HepG2 (cell line): ENCODE measurements around the gene TOPBP1. TPM values are rescaled to one million over a fixed set of nuclear protein-coding genes. Genes with fewer than 3 reads are reported as not detected.

Experiments used
- ARNT2 ChIP-seq: sonication (generic); formaldehyde crosslinking; IDR thresholded peaks from 2 replicates; pipeline ENCODE4 v1.8.0; 2022; ENCODE audit warnings: mild to moderate bottlenecking, low read depth, missing genetic modification reagents, moderate library complexity
- ATF6 ChIP-seq: sonication (generic); formaldehyde crosslinking; conservative IDR thresholded peaks from 2 replicates; pipeline ENCODE4 v1.4.0; 2020; ENCODE audit warnings: missing genetic modification reagents
- EEA1 ChIP-seq: sonication (generic); formaldehyde crosslinking; IDR thresholded peaks from 2 replicates; pipeline ENCODE4 v1.5.1; 2020; ENCODE audit warnings: mild to moderate bottlenecking, missing genetic modification reagents, borderline replicate concordance
- HNRNPLL ChIP-seq: fragments of 200-400 bp; formaldehyde crosslinking; IDR thresholded peaks from 2 replicates; pipeline ENCODE4 v1.6.1; 2017; ENCODE audit warnings: mild to moderate bottlenecking, low read depth, low read length; ENCODE audit not compliant: poor library complexity, severe bottlenecking
- KAT2B ChIP-seq: fragments of 150-350 bp; IDR thresholded peaks from 2 replicates; pipeline ENCODE4 v1.6.1; 2014; ENCODE audit warnings: low read depth, low read length, borderline replicate concordance
- KAT8 ChIP-seq: IDR thresholded peaks from 2 replicates; pipeline ENCODE4 v1.6.1; 2016; ENCODE audit warnings: missing genetic modification reagents, missing compliant biosample characterization
- MED8 ChIP-seq: sonication (generic); formaldehyde crosslinking; IDR thresholded peaks from 2 replicates; pipeline ENCODE4 v1.8.1; 2023; ENCODE audit warnings: mild to moderate bottlenecking, missing genetic modification reagents; ENCODE audit not compliant: insufficient replicate concordance
- MIER3 ChIP-seq: IDR thresholded peaks from 2 replicates; pipeline ENCODE4 v1.6.1; 2016; ENCODE audit warnings: missing compliant biosample characterization, borderline replicate concordance
- MTA3 ChIP-seq: sonication (generic); formaldehyde crosslinking; IDR thresholded peaks from 2 replicates; pipeline ENCODE4 v1.4.0; 2020; ENCODE audit warnings: missing genetic modification reagents
- NAIF1 ChIP-seq: sonication (generic); formaldehyde crosslinking; IDR thresholded peaks from 2 replicates; pipeline ENCODE4 v1.5.0; 2020; ENCODE audit warnings: mild to moderate bottlenecking, missing genetic modification reagents, borderline replicate concordance
- NFKB2 ChIP-seq: sonication (generic); formaldehyde crosslinking; IDR thresholded peaks from 2 replicates; pipeline ENCODE4 v1.4.0; 2020; ENCODE audit warnings: missing genetic modification reagents, borderline replicate concordance
- NR2C2 ChIP-seq: sonication (generic); formaldehyde crosslinking; IDR thresholded peaks from 2 replicates; pipeline ENCODE4 v1.4.0; 2020; ENCODE audit warnings: missing genetic modification reagents, mild to moderate bottlenecking, moderate library complexity, borderline replicate concordance
- NRL ChIP-seq: sonication (generic); formaldehyde crosslinking; IDR thresholded peaks from 2 replicates; pipeline ENCODE4 v1.5.0; 2020; ENCODE audit warnings: missing genetic modification reagents, mild to moderate bottlenecking, moderate library complexity, borderline replicate concordance
- PCBP1 ChIP-seq: fragments of 200-400 bp; formaldehyde crosslinking; IDR thresholded peaks from 2 replicates; pipeline ENCODE4 v1.6.1; 2017; ENCODE audit warnings: mild to moderate bottlenecking, low read depth, low read length, borderline replicate concordance
- PTBP1 ChIP-seq: fragments of 200-400 bp; formaldehyde crosslinking; IDR thresholded peaks from 2 replicates; pipeline ENCODE4 v1.6.1; 2018; ENCODE audit warnings: low read length, low read depth; ENCODE audit not compliant: poor library complexity, severe bottlenecking
- RCOR2 ChIP-seq: IDR thresholded peaks from 2 replicates; pipeline ENCODE4 v1.6.1; 2016; ENCODE audit warnings: missing biosample characterization, missing genetic modification reagents
- SALL1 ChIP-seq: sonication (generic); formaldehyde crosslinking; IDR thresholded peaks from 2 replicates; pipeline ENCODE4 v1.8.0; 2022; ENCODE audit warnings: mild to moderate bottlenecking, missing genetic modification reagents
- SUZ12 ChIP-seq: fragments of 150-350 bp; IDR thresholded peaks from 2 replicates; pipeline ENCODE4 v1.6.1; 2014; ENCODE audit warnings: low read depth, low read length
- THRA ChIP-seq: sonication (generic); formaldehyde crosslinking; IDR thresholded peaks from 2 replicates; pipeline ENCODE4 v1.4.0; 2020; ENCODE audit warnings: missing genetic modification reagents, borderline replicate concordance
- ZBTB34 ChIP-seq: sonication (generic); formaldehyde crosslinking; IDR thresholded peaks from 2 replicates; pipeline ENCODE4 v1.8.0; 2022; ENCODE audit warnings: mild to moderate bottlenecking, missing genetic modification reagents
- ZFP41 ChIP-seq: sonication (generic); formaldehyde crosslinking; IDR thresholded peaks from 2 replicates; pipeline ENCODE4 v1.4.0; 2020; ENCODE audit warnings: mild to moderate bottlenecking, missing genetic modification reagents, borderline replicate concordance
- ZNF225 ChIP-seq: sonication (generic); formaldehyde crosslinking; IDR thresholded peaks from 2 replicates; pipeline ENCODE4 v1.4.0; 2020; ENCODE audit warnings: mild to moderate bottlenecking, missing genetic modification reagents
- ZNF460 ChIP-seq: sonication (generic); formaldehyde crosslinking; IDR thresholded peaks from 2 replicates; pipeline ENCODE4 v1.5.1; 2020; ENCODE audit warnings: missing genetic modification reagents, mild to moderate bottlenecking, borderline replicate concordance
- ZNF703 ChIP-seq: sonication (generic); formaldehyde crosslinking; IDR thresholded peaks from 2 replicates; pipeline ENCODE4 v1.5.1; 2020; ENCODE audit warnings: missing genetic modification reagents, mild to moderate bottlenecking, moderate library complexity, borderline replicate concordance
- ZNF749 ChIP-seq: sonication (generic); formaldehyde crosslinking; IDR thresholded peaks from 2 replicates; pipeline ENCODE4 v1.8.0; 2022; ENCODE audit warnings: mild to moderate bottlenecking, missing genetic modification reagents, moderate library complexity, borderline replicate concordance
- ZNF788 ChIP-seq: sonication (generic); formaldehyde crosslinking; IDR thresholded peaks from 2 replicates; pipeline ENCODE4 v1.5.0; 2020; ENCODE audit warnings: mild to moderate bottlenecking, missing genetic modification reagents, borderline replicate concordance
- polyA plus RNA-seq, 8 experiments: library from polyadenylated mRNA; depleted of rRNA in 3 of 8; stranded (reverse) in 7 of 8; unstranded in 1 of 8; fragments of >200 nt; fragmentation: Illumina TruSeq in 4 of 8; extraction: Trizol in 4 of 8; gene quantifications; 2 replicates each; pipeline versions ENCODE4 v1.2.1 to v1.2.3, GENCODE V29; 2011 to 2016; ENCODE audit warnings: low read depth in 4 of 8, missing spikeins in 1 of 8, mixed read lengths in 1 of 8; ENCODE audit not compliant: insufficient read depth in 1 of 8
- total RNA-seq, 5 experiments: library from RNA; depleted of rRNA; stranded (reverse); fragments of >200 nt; fragmentation: Illumina TruSeq; extraction: Trizol; gene quantifications; 2 replicates each; pipeline ENCODE4 v1.2.3, GENCODE V29; 2016; ENCODE audit warnings: low read depth in 1 of 5

Gene TOPBP1
- total and polyA plus RNA-seq, 2 of the 13 experiments (the other 11 are each of a cell fraction or from before 2014, with no cell fraction given) = 24.3 to 42.9 TPM

GRCh38 chr3:133675631-133676335, 14.0 kb upstream of the TOPBP1 start (continued):
- TF ChIP-seq ZNF703 (CRISPR knock-in tag) = no peak
- no peak for TF ChIP-seq ZNF749 (CRISPR knock-in tag)
- peak; percentile 53; the same call in 1 of the 2 replicates for TF ChIP-seq SALL1 (CRISPR knock-in tag)
- TF ChIP-seq SUZ12 = no peak
- peak; percentile 37; the same call in 1 of the 2 replicates for TF ChIP-seq KAT8 (CRISPR knock-in tag)
- TF ChIP-seq MIER3 = peak; percentile 71; the same call in 1 of the 2 replicates
- TF ChIP-seq ARNT2 (CRISPR knock-in tag) = 0 out of 2 replicates have a peak, but pooled peaks have one; percentile 43
- TF ChIP-seq THRA (CRISPR knock-in tag) = peak; percentile 83; the same call in 1 of the 2 replicates
- no peak for TF ChIP-seq ATF6 (CRISPR knock-in tag)
- TF ChIP-seq NFKB2 (CRISPR knock-in tag) = no peak
- TF ChIP-seq NAIF1 (CRISPR knock-in tag) = peak; percentile 59; the same call in 1 of the 2 replicates
- peak; percentile 67; the same call in 1 of the 2 replicates for TF ChIP-seq RCOR2
- TF ChIP-seq ZNF225 (CRISPR knock-in tag) = no peak
- TF ChIP-seq HNRNPLL = no peak
- no peak for TF ChIP-seq MTA3 (CRISPR knock-in tag)
- no peak for TF ChIP-seq ZFP41 (CRISPR knock-in tag)
- TF ChIP-seq EEA1 (CRISPR knock-in tag) = no peak
- no peak for TF ChIP-seq KAT2B
- TF ChIP-seq ZNF788 = no peak
- no peak for TF ChIP-seq ZBTB34 (CRISPR knock-in tag)
- no peak for TF ChIP-seq NRL (CRISPR knock-in tag)
- TF ChIP-seq NR2C2 (CRISPR knock-in tag) = peak; percentile 93
- no peak for TF ChIP-seq PTBP1
- TF ChIP-seq ZNF460 (CRISPR knock-in tag) = peak; percentile 18; the same call in 1 of the 2 replicates
- TF ChIP-seq PCBP1 = no peak
- TF ChIP-seq MED8 (CRISPR knock-in tag) = no peak
